Measurements from ENCODE around the gene TTLL9. TPM values are rescaled to one million over a fixed set of nuclear protein-coding genes. Genes with fewer than 3 reads are reported as not detected.

Gene TTLL9
- polyA plus RNA-seq, 1 of the 3 experiments (the other 2 are of a cell fraction) = 0.23 TPM

DNA sequence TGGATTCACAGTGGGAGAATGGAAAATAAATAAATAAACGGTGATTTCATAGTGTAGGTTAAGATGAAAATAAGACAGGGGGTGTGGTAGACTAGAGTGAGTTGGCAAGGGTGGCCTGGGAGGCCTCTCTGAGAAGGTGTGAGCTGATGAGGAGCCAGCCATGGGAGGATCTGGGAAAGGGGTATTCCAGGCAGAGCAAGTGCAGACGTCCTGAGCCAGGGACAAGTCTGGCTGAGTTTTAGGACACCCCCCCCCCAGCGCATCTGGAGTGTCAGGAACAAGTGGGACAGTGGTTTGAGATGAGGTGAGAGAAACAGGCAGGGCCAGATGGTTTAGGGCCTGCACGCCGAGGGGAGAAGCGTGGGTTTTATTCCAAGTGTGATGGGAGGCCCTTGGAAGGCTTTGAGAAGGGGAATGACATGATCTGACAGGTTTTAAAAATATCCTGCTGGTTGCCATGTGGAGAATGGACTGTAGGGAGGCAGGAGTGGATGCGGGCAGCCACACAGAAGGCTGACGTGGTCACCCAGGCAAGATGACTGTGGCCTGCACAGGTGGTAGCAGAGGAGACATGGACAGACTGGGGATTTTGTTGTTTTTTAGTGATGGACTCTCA lies 118.7 kb downstream of the TTLL9 start:
- WGBS (ENCODE audit: low lambda C conversion rate) = 74% methylated on average over 8 of the region's 8 CpGs
- no peaks in the 10 kb centered on the region for H3K9me2 ChIP-seq
- ChIA-PET POLR2A (no interaction called here), CTCF (interaction anchor here (1.0 to 1.3 kb wide), 2 partner anchors 42 to 166 kb away, joined by 4 to 5 read pairs; no protein-coding TSS in a partner anchor)
- H3F3A ChIP-seq (replicated peaks; ENCODE audit: insufficient read depth) = no peaks in the 10 kb centered on the region
- H3K27me3 ChIP-seq (ENCODE audit: insufficient read depth) = no peaks in the 10 kb centered on the region; the same call in 1 of the 2 replicates
- TF ChIP-seq NFIC (IDR thresholded peaks at IDR 0.05; ENCODE audit: borderline replicate concordance) (no peak), NRF1 (IDR thresholded peaks at IDR 0.05; ENCODE audit: low read depth, low read length) (no peak), EP300 (IDR thresholded peaks at IDR 0.05; ENCODE audit: borderline replicate concordance in 1 of 2, low read depth in 1 of 2, low read length in 1 of 2) (no peak), JUND (IDR thresholded peaks at IDR 0.05) (no peak), TCF12 (IDR thresholded peaks at IDR 0.05) (no peak), CHD2 (IDR thresholded peaks at IDR 0.05; ENCODE audit: low read length, partially characterized antibody) (no peak), RAD21 (IDR thresholded peaks at IDR 0.05; ENCODE audit: low read length) (no peak), FOSL2 (IDR thresholded peaks at IDR 0.05; ENCODE audit: borderline replicate concordance, low read depth) (no peak)
- TF ChIP-seq, protein P1, sequence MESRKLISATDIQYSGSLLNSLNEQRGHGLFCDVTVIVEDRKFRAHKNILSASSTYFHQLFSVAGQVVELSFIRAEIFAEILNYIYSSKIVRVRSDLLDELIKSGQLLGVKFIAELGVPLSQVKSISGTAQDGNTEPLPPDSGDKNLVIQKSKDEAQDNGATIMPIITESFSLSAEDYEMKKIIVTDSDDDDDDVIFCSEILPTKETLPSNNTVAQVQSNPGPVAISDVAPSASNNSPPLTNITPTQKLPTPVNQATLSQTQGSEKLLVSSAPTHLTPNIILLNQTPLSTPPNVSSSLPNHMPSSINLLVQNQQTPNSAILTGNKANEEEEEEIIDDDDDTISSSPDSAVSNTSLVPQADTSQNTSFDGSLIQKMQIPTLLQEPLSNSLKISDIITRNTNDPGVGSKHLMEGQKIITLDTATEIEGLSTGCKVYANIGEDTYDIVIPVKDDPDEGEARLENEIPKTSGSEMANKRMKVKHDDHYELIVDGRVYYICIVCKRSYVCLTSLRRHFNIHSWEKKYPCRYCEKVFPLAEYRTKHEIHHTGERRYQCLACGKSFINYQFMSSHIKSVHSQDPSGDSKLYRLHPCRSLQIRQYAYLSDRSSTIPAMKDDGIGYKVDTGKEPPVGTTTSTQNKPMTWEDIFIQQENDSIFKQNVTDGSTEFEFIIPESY (IDR thresholded peaks at IDR 0.05; ENCODE audit: borderline replicate concordance, low read depth) = no peak
- H3K4me3 ChIP-seq (ENCODE audit: low read depth in 2 of 2, low read length in 1 of 2) = no peak overlapping the region
- H3K9me3 ChIP-seq = no peaks in the 10 kb centered on the region
- H3K9ac ChIP-seq = no peak overlapping the region
- DNase-seq = no peak
- H3K27ac ChIP-seq (ENCODE audit: low read depth in 2 of 2, low read length in 1 of 2) = no peak overlapping the region
- H3K79me2 ChIP-seq (ENCODE audit: insufficient read depth) = no peaks in the 10 kb centered on the region
- H3K4me2 ChIP-seq = no peak overlapping the region
- no peaks in the 10 kb centered on the region for H3K36me3 ChIP-seq (replicated peaks in 1 of 2; ENCODE audit: control insufficient read depth in 1 of 2, insufficient read depth in 2 of 2, low read length in 1 of 2)
- H4K20me1 ChIP-seq (ENCODE audit: insufficient read depth) = no peaks in the 10 kb centered on the region
- no peak overlapping the region for H2AFZ ChIP-seq (ENCODE audit: low read depth)
- peaks cover 0 to 8% of the 10 kb centered on the region in 2 experiments; a peak in 1 of 4 replicates for H3K4me1 ChIP-seq (ENCODE audit: control insufficient read depth in 1 of 2, insufficient read depth in 2 of 2, low read depth in 1 of 2, low read length in 1 of 2)

DNA sequence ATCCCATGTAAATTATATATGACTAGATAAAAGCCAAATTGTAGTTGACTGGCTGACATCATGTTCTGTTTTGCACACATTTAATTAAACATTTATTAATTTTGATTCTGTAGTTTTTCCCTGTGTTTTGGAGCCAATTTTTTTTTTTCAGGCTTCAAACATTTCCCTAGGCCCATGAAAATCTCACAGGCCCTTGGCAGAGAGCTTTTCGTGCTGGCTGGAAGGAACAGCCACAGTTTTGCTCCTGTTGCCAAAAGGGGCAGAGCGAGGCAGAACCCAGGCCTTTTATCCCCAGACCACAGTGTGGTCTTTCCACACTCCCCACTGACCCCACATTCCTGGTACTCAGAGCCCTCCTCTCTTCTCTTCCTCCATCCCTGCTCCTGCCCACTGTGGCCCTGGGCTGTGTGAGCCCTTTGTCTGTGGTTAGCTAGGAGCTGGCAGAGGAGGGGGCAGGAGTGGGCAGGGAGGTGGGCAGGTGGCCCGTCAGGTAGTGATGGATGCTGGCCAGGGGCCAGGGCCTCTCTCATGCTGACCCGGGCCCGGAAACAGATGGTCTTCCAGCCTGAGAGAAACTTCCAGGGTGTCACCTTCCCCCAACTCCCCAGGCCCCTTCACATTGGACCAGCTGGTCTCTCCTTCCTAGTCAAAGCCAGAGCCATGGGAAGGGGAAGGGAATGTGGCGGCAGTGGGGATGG lies 120.4 kb downstream of the TTLL9 start:
- H3K79me2 ChIP-seq (ENCODE audit: insufficient read depth) = no peaks in the 10 kb centered on the region
- ChIA-PET CTCF (interaction anchor here (0.7 to 1.5 kb wide), 6 partner anchors 29 to 168 kb away, joined by 3 to 6 read pairs (median 4); no protein-coding TSS in a partner anchor), POLR2A (interaction anchor here (0.8 kb wide), 1 partner anchor 22 kb away, joined by 3 read pairs; the partner anchor contains the start of gene XKR7)
- 52% methylated on average over 5 of the region's 6 CpGs for WGBS (ENCODE audit: low lambda C conversion rate)
- H3K36me3 ChIP-seq (replicated peaks in 1 of 2; ENCODE audit: control insufficient read depth in 1 of 2, insufficient read depth in 2 of 2, low read length in 1 of 2) = no peaks in the 10 kb centered on the region
- peak; percentile 47 for DNase-seq
- no peaks in the 10 kb centered on the region; the same call in 1 of the 2 replicates for H3K27me3 ChIP-seq (ENCODE audit: insufficient read depth)
- no peaks in the 10 kb centered on the region for H3F3A ChIP-seq (replicated peaks; ENCODE audit: insufficient read depth)
- peaks cover 0 to 8% of the 10 kb centered on the region in 2 experiments; a peak in 1 of 4 replicates for H3K4me1 ChIP-seq (ENCODE audit: control insufficient read depth in 1 of 2, insufficient read depth in 2 of 2, low read depth in 1 of 2, low read length in 1 of 2)
- H2AFZ ChIP-seq (ENCODE audit: low read depth) = no peak overlapping the region
- H3K9me3 ChIP-seq = no peaks in the 10 kb centered on the region
- no peak overlapping the region for H3K4me2 ChIP-seq
- H3K9me2 ChIP-seq = no peaks in the 10 kb centered on the region
- TF ChIP-seq EP300 (IDR thresholded peaks at IDR 0.05; ENCODE audit: borderline replicate concordance in 1 of 2, low read depth in 1 of 2, low read length in 1 of 2) (no peak), NFIC (IDR thresholded peaks at IDR 0.05; ENCODE audit: borderline replicate concordance) (no peak), TEAD4 (IDR thresholded peaks at IDR 0.05; ENCODE audit: borderline replicate concordance, insufficient read depth) (no peak), GATA2 (CRISPR knock-in tag; IDR thresholded peaks at IDR 0.05) (no peak), SIN3A (IDR thresholded peaks at IDR 0.05; ENCODE audit: borderline replicate concordance, low read depth, low read length) (no peak), MXI1 (IDR thresholded peaks at IDR 0.05; ENCODE audit: low read depth, low read length) (no peak), ELF1 (IDR thresholded peaks at IDR 0.05) (no peak), RAD21 (IDR thresholded peaks at IDR 0.05; ENCODE audit: low read length) (no peak), TCF12 (IDR thresholded peaks at IDR 0.05) (no peak)
- TF ChIP-seq, protein P2, sequence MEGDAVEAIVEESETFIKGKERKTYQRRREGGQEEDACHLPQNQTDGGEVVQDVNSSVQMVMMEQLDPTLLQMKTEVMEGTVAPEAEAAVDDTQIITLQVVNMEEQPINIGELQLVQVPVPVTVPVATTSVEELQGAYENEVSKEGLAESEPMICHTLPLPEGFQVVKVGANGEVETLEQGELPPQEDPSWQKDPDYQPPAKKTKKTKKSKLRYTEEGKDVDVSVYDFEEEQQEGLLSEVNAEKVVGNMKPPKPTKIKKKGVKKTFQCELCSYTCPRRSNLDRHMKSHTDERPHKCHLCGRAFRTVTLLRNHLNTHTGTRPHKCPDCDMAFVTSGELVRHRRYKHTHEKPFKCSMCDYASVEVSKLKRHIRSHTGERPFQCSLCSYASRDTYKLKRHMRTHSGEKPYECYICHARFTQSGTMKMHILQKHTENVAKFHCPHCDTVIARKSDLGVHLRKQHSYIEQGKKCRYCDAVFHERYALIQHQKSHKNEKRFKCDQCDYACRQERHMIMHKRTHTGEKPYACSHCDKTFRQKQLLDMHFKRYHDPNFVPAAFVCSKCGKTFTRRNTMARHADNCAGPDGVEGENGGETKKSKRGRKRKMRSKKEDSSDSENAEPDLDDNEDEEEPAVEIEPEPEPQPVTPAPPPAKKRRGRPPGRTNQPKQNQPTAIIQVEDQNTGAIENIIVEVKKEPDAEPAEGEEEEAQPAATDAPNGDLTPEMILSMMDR (IDR thresholded peaks at IDR 0.05) = no peak
- TF ChIP-seq, protein P3, sequence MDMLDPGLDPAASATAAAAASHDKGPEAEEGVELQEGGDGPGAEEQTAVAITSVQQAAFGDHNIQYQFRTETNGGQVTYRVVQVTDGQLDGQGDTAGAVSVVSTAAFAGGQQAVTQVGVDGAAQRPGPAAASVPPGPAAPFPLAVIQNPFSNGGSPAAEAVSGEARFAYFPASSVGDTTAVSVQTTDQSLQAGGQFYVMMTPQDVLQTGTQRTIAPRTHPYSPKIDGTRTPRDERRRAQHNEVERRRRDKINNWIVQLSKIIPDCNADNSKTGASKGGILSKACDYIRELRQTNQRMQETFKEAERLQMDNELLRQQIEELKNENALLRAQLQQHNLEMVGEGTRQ (IDR thresholded peaks at IDR 0.05; ENCODE audit: borderline replicate concordance, low read depth, low read length) = no peak
- TF ChIP-seq, protein P4, sequence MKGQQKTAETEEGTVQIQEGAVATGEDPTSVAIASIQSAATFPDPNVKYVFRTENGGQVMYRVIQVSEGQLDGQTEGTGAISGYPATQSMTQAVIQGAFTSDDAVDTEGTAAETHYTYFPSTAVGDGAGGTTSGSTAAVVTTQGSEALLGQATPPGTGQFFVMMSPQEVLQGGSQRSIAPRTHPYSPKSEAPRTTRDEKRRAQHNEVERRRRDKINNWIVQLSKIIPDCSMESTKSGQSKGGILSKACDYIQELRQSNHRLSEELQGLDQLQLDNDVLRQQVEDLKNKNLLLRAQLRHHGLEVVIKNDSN (IDR thresholded peaks at IDR 0.05; ENCODE audit: borderline replicate concordance, low read depth) = no peak
- H3K9ac ChIP-seq = no peak overlapping the region
- H3K27ac ChIP-seq (ENCODE audit: low read depth in 2 of 2, low read length in 1 of 2) = no peak overlapping the region; a peak in 1 of 4 replicates
- no peaks in the 10 kb centered on the region for H4K20me1 ChIP-seq (ENCODE audit: insufficient read depth)
- no peak overlapping the region for H3K4me3 ChIP-seq (ENCODE audit: low read depth in 2 of 2, low read length in 1 of 2)

Data from SK-N-SH (cell line).